SK-N-SH treated with all-trans-retinoic acid at 6 μM for 48 hours (cell line): ENCODE measurements around the gene COL28A1.

ENCODE experiments used
- ARNTL ChIP-seq: fragments of 450-650 bp; formaldehyde crosslinking; IDR thresholded peaks from 2 replicates; pipeline ENCODE4 v1.5.0; 2020; ENCODE audit warnings: low read depth, mild to moderate bottlenecking, moderate library complexity, borderline replicate concordance
- CREB5 ChIP-seq: fragments of 250-450 bp; sonication (Bioruptor Pico); IDR thresholded peaks from 2 replicates; pipeline ENCODE4 v1.5.1; 2020; ENCODE audit warnings: low read depth, mild to moderate bottlenecking, moderate library complexity
- ESRRG ChIP-seq: fragments of 250-450 bp; sonication (Bioruptor Pico); IDR thresholded peaks from 2 replicates; pipeline ENCODE4 v1.6.1; 2021; ENCODE audit warnings: mild to moderate bottlenecking
- ISL1 ChIP-seq: fragments of 250-450 bp; sonication (Bioruptor Pico); IDR thresholded peaks from 2 replicates; pipeline ENCODE4 v2.1.2; 2022; ENCODE audit warnings: mild to moderate bottlenecking, moderate library complexity
- OSR1 ChIP-seq: fragments of 250-450 bp; sonication (Bioruptor Pico); IDR thresholded peaks from 2 replicates; pipeline ENCODE4 v1.8.0; 2022; ENCODE audit warnings: moderate library complexity, mild to moderate bottlenecking, inconsistent platforms
- PATZ1 ChIP-seq: fragments of 250-450 bp; sonication (Bioruptor Pico); IDR thresholded peaks from 2 replicates; pipeline ENCODE4 v1.8.0; 2020; ENCODE audit warnings: mild to moderate bottlenecking, moderate library complexity, borderline replicate concordance
- POU6F1 ChIP-seq: fragments of 250-450 bp; sonication (Bioruptor Pico); IDR thresholded peaks from 2 replicates; pipeline ENCODE4 v1.8.0; 2021; ENCODE audit warnings: low read depth, mild to moderate bottlenecking, moderate library complexity, borderline replicate concordance
- RARB ChIP-seq: fragments of 250-450 bp; sonication (Bioruptor Pico); IDR thresholded peaks from 2 replicates; pipeline ENCODE4 v1.8.0; 2021; ENCODE audit warnings: mild to moderate bottlenecking, moderate library complexity
- TOX ChIP-seq: fragments of 250-450 bp; sonication (Bioruptor Pico); IDR thresholded peaks from 2 replicates; pipeline ENCODE4 v1.8.0; 2021; ENCODE audit warnings: mild to moderate bottlenecking, moderate library complexity, borderline replicate concordance
- ZFP3 ChIP-seq: fragments of 250-450 bp; sonication (Bioruptor Pico); IDR thresholded peaks from 2 replicates; pipeline ENCODE4 v1.5.0; 2020; ENCODE audit warnings: mild to moderate bottlenecking, moderate library complexity
- ZFP30 ChIP-seq: fragments of 450-650 bp; formaldehyde crosslinking; IDR thresholded peaks from 2 replicates; pipeline ENCODE4 v1.5.0; 2022; ENCODE audit warnings: mild to moderate bottlenecking, moderate library complexity
- ZNF70 ChIP-seq: fragments of 450-650 bp; formaldehyde crosslinking; IDR thresholded peaks from 2 replicates; pipeline ENCODE4 v1.5.0; 2020; ENCODE audit warnings: mild to moderate bottlenecking, moderate library complexity
- ZNF8 ChIP-seq: fragments of 450-650 bp; formaldehyde crosslinking; IDR thresholded peaks from 2 replicates; pipeline ENCODE4 v1.5.0; 2020; ENCODE audit warnings: mild to moderate bottlenecking, moderate library complexity

GRCh38 chr7:7516156-7516555 is 19.5 kb downstream of the COL28A1 start:
- TF ChIP-seq ARNTL (CRISPR knock-in tag) (no peak), ZFP30 (CRISPR knock-in tag) (no peak), RARB (CRISPR knock-in tag) (no peak), CREB5 (CRISPR knock-in tag) (no peak), PATZ1 (CRISPR knock-in tag) (no peak), TOX (CRISPR knock-in tag) (no peak), ESRRG (CRISPR knock-in tag) (no peak), ZNF70 (CRISPR knock-in tag) (no peak), ZFP3 (CRISPR knock-in tag) (no peak), POU6F1 (no peak), ISL1 (no peak), OSR1 (CRISPR knock-in tag) (no peak), ZNF8 (no peak)
